Muscle of back (tissue), 11 donors: ENCODE results near the gene SPRR2B. TPM values are rescaled to one million over a fixed set of nuclear protein-coding genes. Genes with fewer than 3 reads are reported as not detected.
"Not testable (repeated sequence)": the region's sequence is repeated elsewhere in the genome, so short reads cannot be mapped to it uniquely, and the experiment has no call there.

ENCODE experiments used
- DNase-seq, 3 donors: peaks; one replicate each; pipeline versions ENCODE4 v3.0.0 to v3.0.0-alpha.2; 2013
- polyA plus RNA-seq, 10 donors: library from polyadenylated mRNA; unstranded; fragments of 120-200 nt; gene quantifications; one replicate each; pipeline ENCODE4 v1.2.1, GENCODE V29; 2013; ENCODE audit not compliant: insufficient read length in 10 of 10

The SPRR2B gene
- polyA plus RNA-seq, 10 donors, result not detected

DNA sequence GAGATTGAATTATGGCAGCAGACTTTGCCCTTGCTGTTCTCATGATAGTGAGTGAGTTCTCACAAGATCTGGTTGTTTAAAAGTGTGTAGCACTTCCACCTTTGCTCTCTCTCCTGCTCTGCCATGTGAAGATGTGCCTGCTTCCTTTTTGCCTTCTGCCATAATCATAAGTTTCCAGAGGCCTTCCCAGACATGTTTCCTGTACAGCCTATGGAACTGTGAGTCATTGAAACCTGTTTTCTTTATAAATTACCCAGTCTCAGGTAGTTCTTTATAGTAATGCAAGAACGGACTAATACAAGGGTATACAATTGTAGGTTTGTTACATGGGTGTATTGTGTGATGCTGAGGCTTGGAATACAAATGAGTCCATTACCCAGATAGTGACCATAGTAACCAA, 36.2 kb downstream of the SPRR2B start:
- no peak for DNase-seq

GRCh38 chr1:153032677-153033308, 38.6 kb downstream of the SPRR2B start:
- peak in 1 of 3 donors; percentile 2 for DNase-seq

DNA sequence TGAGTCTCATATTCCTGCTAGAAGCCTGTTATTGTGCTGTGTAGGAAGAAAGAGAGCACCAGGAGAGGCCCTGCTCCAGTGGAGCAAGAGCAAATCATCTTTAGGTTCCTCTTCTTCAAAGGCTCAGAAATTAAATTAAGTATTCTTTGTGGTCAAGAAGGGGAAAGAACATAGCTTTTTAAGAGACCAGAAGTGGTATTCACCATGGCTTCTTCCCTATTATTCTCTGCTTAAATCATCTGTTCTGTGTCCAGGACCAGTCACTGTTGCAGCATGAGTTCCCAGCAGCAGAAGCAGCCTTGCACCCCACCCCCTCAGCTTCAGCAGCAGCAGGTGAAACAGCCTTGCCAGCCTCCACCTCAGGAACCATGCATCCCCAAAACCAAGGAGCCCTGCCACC, 39.3 kb downstream of the SPRR2B start:
- DNase-seq, result no peak

- DNase-seq, result no peak
These were observed 40.5 kb downstream of the SPRR2B start, which contains the start of gene SPRR1B for GRCh38 chr1:153030895-153031294. SPRR1B (plus strand) TSS chr1:153031203; CDS start chr1:153032346, 1,143 bp downstream.

DNA sequence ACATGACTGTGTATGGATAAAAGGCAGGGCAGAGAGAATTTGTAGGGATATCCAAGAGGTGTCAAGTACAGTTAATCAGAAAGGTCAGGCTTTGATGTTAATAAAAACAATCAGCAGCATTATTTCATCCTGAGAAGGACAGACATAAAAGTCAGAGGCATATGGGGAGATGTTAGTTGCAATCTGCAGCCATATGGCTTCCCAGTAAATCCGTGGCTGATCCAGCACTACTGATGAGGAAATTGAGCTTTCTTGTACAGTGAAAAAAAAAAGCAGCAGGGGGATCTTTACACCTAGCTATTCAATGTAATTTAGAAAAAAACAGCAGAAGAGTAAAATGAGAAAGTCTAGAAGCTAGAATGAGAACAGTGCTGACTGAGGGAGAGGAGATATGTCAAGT, 42.6 kb downstream of the SPRR2B start:
- DNase-seq, result no peak

DNA sequence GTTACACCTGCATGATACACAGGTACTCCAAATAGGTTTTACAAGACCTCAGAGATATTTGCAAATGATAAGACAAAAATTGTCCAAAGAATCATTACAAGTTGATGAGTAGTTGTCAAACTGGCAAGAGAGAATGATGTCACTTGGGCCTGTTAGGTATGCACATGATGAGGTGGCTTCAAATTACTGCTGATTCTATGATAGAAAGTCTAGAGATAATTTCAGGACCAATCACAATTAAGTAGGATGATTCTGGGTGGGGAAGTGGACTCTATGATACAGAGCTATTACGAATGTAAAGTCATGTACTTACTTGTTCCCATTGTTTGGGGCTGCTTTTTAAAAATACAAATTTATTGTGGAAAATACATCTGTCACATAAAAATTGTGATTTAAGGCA, 45.6 kb downstream of the SPRR2B start:
- no peak for DNase-seq

DNA sequence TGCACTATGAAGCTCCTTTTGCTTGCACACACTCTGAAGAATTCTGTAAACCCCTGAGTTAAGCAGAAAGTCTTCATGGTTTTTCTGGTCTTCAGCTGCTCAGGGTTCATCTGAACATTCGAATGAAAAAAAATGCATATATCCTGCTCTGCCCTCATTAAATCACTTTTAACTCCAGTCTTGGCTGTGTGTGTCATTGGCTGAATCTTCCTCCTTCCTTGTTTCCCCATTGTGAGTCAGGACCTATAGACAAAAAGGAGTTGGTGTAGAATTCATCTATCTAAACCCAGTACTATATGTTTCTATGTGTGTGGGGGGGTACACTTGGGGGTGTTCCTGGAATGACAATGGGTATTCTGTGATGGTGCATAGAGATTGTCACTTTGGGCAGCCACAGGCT, 47.0 kb downstream of the SPRR2B start:
- no peak for DNase-seq

DNA sequence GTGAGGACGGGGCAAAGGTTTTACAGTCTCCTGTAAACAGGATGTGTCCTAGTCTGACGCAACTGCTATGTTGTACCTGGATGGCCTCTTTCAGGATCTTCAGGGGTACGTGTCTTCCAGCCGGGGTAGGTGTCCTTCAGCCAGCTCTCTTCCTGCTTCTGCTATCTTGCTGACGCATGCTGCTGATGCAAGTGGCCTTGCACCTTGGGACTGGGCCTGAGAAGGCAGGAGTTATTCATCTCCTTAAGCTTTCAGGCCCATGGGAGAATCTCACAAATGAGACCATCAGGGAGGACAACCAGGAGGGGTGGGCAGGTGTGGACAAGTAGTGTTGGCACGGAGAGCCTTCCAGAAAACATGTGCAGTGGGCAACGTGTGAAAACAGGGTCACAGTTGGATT, 48.3 kb downstream of the SPRR2B start:
- no peak for DNase-seq

DNA sequence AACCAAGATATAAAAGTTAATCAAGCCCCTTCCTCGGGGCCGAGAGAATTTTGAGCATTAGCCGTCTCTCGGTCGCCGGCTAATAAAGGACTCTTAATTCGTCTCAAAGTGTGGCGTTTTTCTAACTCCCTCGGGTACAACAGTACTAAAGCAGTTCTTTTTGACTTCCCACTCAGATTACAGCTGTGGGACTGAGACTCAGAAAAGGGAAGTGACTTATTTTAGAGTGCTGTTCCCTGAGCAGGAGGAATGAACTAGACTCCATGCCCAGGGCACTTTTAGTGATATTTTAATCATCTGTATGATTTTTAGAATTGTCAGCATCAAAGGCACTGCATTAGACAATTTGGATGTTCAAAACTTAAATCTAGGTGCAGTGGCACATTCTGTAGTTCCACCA, 49.1 kb downstream of the SPRR2B start:
- DNase-seq, result not testable (repeated sequence)

- not testable (repeated sequence) for DNase-seq
These were observed 49.6 kb downstream of the SPRR2B start for GRCh38 chr1:153021829-153022228.

Other genes starting within 250 kb of the SPRR2B start
- not detected for gene LCE1A, start 244.1 kb downstream of the SPRR2B start, polyA plus RNA-seq
- gene LCE6A, start 228.8 kb downstream of the SPRR2B start, polyA plus RNA-seq, result not detected
- gene LCE7A, start 211.6 kb downstream of the SPRR2B start, polyA plus RNA-seq, result not detected
- not detected for gene SMCP, start 193.3 kb downstream of the SPRR2B start, polyA plus RNA-seq
- 1 to 10 TPM in 2 of 10 donors, under 1 TPM in 2, not detected in 6; 0.05 to 6.0 (median 1.3) TPM for gene IVL, start 163.1 kb downstream of the SPRR2B start, polyA plus RNA-seq
- gene SPRR5, start 124.4 kb downstream of the SPRR2B start, polyA plus RNA-seq, result not detected
- gene SPRR4, start 101.0 kb downstream of the SPRR2B start, polyA plus RNA-seq, result not detected
- 1 to 10 TPM in 1 of 10 donors, not detected in 9; 4.3 TPM for gene SPRR1A, start 87.5 kb downstream of the SPRR2B start, polyA plus RNA-seq
- 1 to 10 TPM in 1 of 10 donors, under 1 TPM in 3, not detected in 6; 0.24 to 8.0 (median 0.27) TPM for gene SPRR3, start 69.9 kb downstream of the SPRR2B start, polyA plus RNA-seq
- 1 to 10 TPM in 1 of 10 donors, under 1 TPM in 1, not detected in 8; 0.24 to 7.1 TPM for gene SPRR1B, start 40.4 kb downstream of the SPRR2B start, polyA plus RNA-seq
- not detected for gene SPRR2D, start 30.5 kb downstream of the SPRR2B start, polyA plus RNA-seq
- under 1 TPM in 1 of 10 donors, not detected in 9; 0.28 TPM for gene SPRR2A, start 14.1 kb downstream of the SPRR2B start, polyA plus RNA-seq
- not detected for gene SPRR2E, start 22.9 kb upstream of the SPRR2B start, polyA plus RNA-seq
- under 1 TPM in 2 of 10 donors, not detected in 8; 0.48 to 0.75 TPM for gene SPRR2F, start 41.9 kb upstream of the SPRR2B start, polyA plus RNA-seq
- under 1 TPM in 1 of 10 donors, not detected in 9; 0.48 TPM for gene SPRR2G, start 79.3 kb upstream of the SPRR2B start, polyA plus RNA-seq
- not detected for gene LELP1, start 131.8 kb upstream of the SPRR2B start, polyA plus RNA-seq
- not detected for gene PRR9, start 146.0 kb upstream of the SPRR2B start, polyA plus RNA-seq
- not detected for gene LORICRIN, start 188.1 kb upstream of the SPRR2B start, polyA plus RNA-seq
- under 1 TPM in 2 of 10 donors, not detected in 8; 0.25 to 0.26 TPM for gene PGLYRP3, start 241.3 kb upstream of the SPRR2B start, polyA plus RNA-seq